Measurements from ENCODE around the gene ZNF507.
"Not testable (repeated sequence)": the region's sequence is repeated elsewhere in the genome, so short reads cannot be mapped to it uniquely, and the experiment has no call there.

ZNF507 gene

DNA sequence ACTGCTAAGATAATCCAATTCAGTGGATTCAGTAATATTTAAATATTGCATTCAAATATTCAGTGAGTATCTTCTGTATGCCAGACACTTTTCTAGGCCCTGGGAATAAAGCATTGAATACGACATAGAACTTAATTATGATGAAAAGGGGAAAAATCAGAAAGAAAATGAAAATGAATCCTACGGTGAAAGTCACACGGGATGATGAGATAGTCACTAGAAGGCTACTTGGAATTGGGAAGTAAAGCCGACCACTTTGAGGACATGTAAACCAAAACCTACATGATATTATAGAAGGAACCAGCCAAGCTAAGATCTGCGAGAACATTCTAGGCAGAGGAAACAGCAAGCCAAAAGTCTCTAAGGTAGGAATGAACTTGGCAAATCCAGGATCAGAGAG lies 70.3 kb downstream of the ZNF507 start:
- DNase-seq = no peak

DNA sequence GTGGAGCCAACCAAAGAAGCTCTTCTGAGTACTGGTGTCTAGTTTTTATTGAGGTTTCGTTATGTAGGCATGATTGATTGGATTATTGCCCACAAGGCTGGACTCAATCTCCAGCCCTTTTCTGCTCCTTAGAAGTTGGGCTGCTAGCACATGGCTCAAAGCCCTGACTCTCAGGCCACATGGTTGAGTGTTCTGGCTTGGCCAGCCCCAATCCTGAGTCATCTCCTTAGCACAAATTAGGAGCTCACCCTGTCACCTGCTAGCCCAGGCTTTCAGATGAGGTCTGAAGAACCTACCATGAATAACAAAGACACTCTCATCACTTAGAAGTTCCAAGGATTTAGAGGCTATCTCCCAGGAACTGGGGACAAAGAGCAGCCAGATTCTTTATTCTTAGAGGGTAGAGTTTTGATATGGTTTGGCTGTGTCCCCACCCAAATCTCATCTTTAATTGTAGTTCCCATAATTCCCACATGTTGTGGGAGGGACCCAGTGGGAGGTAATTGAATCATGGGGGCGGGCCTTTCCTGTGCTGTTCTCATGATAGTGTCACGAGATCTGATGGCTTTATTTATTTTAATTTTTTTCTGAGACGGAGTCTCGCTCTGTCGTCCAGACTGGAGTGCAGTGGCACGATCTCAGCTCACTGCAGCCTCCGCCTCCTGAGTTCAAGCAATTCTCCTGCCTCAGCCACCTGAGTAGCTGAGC lies 71.5 kb downstream of the ZNF507 start:
- no peak for DNase-seq

DNA sequence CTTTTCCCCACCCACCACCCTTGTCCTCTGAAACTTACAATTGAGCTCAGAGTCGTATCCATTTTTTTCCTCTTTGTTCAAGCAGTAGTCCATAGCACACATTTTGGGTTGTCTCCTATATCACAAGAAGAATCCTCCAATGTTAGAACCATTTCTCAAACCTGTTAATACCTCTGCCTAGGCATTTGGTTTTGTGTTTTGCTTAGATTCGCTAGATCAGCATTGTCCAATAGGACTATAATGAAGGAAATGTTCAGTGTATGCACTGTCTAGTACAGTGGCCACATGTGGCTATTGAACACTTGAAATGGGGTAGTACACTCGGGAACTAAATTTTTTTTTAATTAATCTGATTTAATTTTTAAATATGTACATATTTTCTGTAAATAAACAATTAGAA lies 72.7 kb downstream of the ZNF507 start:
- DNase-seq = no peak

DNA sequence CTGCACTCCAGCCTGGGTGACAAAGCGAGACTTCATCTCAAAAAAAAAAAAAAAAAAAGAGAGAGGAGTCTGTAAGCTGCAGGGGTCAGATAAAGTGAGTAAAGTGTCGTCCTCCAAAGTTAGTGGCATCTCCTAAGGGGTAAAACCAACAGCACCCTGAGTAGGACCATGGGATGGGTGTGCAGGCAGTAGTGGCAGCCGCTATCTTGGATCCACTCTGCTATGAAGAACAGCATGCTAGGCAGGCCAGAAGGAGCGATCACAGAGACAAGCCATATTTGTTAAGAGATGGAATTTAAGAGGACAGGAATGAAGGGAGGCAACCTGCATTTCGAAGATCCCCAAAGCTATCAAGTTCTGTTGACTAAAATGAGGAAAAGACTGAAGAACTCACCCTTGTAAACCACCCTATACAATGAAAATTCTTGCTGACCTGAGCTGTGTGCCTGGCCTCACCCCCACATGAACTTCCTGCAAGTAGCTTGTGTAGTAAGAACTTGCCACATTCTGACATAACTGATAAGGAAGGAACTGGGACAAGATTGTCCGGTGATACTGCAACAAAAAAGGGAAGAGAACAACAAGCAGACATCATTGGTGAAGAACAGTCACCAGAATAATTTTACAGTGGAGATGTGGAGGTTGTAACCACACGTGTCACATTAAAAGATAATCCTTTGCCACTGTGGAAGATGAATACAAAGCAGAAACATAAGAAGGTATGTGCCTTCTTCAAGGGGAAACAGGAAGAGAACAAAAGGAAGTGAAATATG lies 76.4 kb downstream of the ZNF507 start:
- DNase-seq = no peak

DNA sequence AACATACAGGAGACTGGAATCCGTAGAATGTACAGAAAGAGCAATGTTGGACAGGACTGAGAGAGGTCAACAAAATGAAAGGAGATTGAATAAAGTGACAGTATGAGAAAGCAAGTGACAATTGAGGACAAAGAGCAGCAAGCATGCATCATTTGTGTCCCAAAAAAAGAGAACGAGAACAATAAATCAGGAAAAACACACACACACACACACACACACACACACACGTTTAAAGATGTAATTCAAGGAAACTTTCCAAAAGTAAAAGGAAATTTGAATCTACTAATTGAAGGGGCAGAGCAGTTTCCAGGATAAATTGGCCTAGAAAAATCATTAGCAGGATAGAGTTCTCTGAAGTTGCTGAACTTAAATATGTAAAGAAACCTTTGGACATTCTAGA lies 77.0 kb downstream of the ZNF507 start:
- no peak for DNase-seq

DNA sequence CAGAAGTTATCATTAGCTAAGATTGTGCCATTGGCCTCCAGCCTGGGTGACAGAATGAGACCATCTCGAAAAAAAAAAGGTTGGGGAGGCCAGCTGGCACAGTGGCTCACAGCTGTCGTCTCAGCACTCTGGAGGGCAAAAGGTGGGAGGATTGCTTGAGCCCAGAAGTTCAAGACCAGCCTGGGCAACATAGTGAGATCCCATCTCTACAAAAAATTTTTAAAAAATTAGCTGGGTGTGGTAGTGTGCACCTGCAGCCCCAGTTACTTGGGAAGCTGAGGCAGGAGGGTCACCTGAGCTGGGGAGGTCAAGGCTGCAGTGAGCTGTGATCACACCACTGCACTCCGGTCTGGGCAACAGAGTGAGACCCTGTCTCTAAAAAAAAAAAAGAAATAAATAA lies 78.5 kb downstream of the ZNF507 start:
- not testable (repeated sequence) for DNase-seq

DNA sequence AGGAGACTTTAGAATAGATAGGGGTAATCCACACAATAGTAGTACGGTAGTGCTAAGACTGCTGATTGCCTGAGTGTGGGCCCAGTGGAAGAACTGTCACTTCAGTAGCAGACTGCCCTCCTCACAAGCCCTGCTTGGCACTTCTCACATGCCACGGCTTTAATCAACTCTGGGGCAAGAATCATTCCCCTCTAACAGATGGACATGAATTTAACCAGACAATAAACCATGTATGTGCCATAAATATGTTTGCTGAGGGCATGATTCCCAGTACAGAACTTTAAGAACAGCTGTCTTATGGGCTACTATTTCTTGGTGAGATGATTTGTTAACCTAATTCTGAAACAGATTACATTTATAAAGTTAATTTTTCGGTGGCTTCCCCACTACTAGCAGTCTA lies 82.1 kb downstream of the ZNF507 start:
- no peak for DNase-seq

DNA sequence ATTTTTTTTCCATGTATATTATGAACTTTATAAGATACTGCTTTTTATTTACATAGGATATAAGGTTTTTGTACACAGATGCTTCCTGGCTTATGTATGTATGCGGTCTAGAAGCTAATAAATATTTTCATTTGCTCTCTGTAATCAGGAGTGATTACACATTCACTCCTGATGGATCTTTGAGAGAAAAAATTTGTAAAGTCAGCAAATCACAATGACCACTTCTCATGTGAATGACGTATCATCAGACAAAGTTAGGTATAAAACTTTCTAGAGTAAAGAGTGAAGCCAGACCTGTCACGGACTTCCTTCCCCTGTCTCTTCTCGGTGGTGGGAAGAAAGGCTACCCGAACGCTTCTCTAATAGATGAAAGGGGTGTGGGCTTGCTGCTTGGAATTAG lies 91.3 kb downstream of the ZNF507 start:
- no peak for DNase-seq

DNA sequence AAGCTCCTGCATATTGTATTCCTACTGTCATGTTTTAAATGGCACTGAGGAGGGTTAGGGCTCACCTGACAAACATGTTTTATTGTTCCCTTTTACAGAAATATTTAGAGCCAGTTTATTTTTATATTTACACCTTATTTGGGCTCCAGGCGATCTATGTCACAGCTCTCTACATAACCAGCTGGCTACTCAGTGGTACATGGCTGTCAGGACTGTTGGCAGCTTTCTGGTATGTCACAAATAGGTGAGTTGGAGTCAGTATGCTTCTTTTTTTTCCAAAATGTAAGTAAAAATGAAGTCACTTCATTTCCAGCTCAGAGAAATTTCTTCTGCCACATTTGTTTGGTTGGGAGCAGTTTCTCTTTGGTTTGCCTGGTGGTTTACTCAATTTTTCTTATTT lies 91.7 kb downstream of the ZNF507 start:
- DNase-seq = no peak

All from NCI-H774 (cell line).